ENCODE results near the gene EMX2.
"Not testable (repeated sequence)": the region's sequence is repeated elsewhere in the genome, so short reads cannot be mapped to it uniquely, and the experiment has no call there.

EMX2 gene

DNA sequence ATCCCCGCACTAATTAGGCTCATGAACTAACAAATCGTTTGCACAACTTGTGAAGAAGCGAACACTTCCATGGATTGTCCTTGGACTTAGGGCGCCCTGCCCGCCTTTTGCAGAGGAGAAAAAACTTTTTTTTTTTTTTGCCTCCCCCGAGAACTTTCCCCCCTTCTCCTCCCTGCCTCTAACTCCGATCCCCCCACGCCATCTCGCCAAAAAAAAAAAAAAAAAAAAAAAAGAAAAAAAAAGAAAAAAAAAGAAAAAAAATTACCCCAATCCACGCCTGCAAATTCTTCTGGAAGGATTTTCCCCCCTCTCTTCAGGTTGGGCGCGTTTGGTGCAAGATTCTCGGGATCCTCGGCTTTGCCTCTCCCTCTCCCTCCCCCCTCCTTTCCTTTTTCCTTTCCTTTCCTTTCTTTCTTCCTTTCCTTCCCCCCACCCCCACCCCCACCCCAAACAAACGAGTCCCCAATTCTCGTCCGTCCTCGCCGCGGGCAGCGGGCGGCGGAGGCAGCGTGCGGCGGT lies at the start of gene EMX2:
TSS of gene EMX2 (plus strand) at position 41 of the 519 bp plus-strand sequence. CDS start 522 bp downstream, outside the sequence.
- DNase-seq = no peak

DNA sequence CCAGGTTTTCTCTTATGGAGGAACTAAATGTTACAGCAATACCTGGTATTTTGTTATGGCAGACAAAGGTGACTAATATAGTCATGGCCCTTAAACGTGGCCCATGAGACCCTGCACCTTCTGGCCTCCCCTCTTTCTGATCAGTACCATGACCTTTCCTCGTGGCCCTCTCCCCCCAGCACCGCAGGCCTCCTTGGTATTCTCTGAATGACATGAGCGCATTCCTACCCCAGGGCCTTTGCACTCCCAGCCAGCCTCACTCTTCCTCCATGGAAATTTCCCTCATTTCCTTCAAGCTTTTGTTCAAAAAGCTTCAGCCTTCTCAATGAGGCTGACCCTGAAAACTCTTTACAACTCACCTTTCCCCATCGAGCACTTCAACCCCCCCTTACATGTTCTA lies 46.5 kb upstream of the EMX2 start:
- no peak for DNase-seq

DNA sequence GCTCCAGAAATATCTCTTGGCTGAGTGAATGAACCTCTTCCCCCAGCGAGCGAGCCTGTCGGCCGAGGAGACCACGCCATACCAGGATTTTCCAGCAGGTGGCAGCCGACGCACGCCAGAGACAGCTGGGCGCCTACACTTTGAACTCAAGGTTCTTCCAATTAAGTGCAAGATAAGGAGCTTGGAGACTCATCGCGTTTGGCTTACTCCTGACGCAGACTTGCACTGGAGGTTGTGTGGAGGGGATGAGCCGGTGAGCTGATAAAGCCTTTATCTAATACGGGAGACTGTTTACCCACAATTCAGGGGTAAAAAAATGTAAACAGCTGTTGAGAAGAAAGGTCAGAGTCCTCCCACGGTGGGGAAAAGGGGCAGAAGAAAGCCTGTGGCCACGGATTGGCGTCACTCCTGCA lies 45.9 kb upstream of the EMX2 start:
- DNase-seq = peak; percentile 60

DNA sequence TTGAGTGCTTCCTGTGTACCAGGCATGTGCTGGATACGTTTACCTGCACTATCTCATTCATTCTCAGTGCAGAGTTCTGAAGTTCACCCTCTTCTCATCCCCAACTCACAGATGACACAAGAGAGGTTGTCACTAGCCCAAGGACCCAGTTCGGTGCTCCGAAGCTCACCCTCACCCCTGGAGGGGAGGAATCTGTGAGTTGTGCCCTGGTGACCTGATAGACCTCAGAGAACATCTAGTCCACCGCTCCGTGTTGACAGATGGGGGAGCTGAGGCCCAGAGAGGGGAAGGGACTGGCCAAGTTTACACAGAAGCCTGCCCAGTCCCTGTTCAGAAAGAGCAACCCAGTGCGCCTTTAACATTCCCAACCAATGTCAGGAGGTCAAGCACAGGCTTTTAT lies 44.8 kb upstream of the EMX2 start:
- DNase-seq = no peak

DNA sequence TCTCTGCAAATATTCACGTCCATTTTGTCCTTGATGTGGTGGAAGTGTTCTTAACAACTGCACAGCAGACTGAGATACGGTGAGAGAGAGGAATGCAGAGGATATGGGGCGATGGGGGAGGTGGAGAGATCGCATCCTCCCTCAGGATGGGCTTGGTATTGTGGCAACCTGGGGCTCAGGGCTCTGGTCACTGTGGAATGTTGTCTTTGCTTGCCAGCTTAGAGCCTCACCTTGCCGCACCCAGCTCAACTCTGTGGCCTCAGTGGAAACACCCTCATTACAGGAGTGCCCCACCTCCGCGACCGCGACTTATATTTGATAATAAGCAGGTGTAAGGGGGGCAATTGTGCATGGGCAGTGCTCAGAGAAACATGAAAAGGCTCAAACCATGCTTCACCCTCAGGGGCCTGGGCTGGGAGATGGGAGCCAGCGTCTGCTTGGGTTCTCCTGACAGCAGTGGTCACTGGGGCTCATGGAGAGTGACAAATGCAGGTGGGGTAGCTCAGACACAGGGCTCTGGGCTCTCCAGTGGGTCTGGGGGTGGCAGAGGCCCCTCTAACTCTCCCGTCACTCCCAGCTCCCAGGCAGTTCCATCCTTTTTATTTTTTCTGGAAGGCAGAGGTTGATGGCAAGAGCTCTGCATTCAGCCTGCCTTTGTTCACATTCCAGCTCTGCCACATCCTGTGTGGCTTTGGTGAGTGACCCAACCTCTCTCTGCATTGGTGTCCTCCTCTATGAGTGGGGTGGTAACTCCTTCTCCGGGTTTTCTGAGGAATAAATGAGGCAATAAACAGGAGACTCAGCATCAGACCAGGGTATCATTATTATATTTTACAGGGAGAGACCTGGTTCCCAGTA lies 43.1 kb upstream of the EMX2 start:
- DNase-seq = no peak

DNA sequence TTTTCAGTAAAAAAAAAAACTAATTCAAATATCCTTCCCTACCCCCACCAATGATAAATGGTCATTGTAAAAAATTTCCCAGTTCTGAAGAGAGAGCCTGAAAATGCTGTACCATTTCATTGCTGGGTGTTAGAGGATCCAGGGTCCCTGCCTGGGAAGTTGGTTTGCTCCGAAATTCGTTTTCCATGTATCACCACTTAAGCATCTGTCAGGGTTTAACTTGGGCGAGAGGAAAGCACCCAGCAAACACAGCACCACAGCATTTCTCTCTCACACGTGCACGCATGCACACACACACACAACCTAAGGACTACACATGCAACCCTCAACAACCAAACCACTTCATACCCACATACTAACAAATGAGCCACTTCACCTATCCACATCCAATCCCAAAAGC lies 42.1 kb upstream of the EMX2 start:
- no peak for DNase-seq

DNA sequence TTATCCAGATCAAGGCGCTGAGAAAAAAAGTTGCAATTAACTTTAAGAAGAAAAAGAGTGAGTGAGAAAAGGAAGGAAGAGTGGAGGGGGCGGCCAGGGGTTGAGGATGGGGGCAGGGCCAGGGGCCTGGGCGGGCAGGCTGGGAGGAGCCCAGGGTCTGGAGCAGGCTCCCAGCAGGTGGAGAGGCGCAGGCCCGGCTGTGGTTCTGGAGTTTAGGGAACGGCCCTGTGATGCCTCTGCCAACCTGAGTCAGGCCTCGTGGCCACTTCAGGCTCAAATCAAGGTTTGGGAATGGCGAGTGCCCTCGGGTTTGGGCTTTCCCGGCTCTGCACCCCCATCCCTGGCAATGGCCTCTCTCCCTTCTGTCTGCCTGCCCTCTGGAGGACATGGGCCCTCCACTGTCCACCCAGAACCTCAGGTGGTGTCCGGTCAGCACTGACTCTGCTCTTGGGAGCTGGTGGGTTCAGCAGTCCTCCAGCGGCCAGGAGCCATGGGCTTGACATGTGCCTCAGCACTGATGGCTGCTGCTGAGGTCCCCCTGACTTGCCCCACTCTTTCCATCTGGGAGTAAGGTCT lies 41.0 kb upstream of the EMX2 start:
- DNase-seq = no peak

DNA sequence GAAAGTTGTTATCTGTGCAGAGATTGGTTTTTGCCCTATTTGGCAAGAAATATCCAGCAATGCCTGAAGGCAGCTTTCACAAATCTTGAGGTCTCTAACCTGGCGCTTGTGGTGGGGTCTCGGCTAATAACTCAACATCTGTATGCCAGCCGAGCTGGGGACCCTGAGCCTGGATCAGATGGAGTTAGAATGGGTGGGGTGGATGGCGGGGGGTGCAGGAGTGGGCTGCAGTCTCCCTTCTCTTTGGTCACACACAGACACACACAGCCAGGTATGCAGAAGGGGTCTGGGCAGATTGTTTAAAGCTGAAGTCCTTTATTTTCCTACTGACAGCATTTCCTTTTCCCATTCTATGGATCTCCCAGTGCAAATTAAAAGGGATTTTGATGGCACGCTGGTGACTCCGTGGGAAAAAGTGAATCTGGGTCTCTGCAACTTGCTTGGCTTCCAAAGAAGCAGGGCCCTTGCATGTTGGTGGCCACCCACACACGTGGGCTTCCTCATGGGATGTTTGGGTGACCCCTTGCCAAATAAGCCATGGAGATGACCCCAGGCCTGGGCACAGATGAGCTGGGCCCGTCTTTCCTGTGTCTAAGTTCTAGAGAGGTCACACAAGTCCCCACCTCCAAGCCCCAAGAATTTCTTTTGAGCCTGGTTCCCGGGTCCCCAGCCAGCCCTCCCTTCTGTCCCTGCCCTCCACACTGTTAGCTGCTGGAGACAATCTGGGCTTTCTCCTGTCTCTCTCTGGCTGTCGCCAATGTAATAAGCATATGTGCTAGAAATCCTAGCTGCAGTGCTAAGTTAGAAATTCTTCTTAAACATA lies 39.9 kb upstream of the EMX2 start:
- DNase-seq = no peak

DNA sequence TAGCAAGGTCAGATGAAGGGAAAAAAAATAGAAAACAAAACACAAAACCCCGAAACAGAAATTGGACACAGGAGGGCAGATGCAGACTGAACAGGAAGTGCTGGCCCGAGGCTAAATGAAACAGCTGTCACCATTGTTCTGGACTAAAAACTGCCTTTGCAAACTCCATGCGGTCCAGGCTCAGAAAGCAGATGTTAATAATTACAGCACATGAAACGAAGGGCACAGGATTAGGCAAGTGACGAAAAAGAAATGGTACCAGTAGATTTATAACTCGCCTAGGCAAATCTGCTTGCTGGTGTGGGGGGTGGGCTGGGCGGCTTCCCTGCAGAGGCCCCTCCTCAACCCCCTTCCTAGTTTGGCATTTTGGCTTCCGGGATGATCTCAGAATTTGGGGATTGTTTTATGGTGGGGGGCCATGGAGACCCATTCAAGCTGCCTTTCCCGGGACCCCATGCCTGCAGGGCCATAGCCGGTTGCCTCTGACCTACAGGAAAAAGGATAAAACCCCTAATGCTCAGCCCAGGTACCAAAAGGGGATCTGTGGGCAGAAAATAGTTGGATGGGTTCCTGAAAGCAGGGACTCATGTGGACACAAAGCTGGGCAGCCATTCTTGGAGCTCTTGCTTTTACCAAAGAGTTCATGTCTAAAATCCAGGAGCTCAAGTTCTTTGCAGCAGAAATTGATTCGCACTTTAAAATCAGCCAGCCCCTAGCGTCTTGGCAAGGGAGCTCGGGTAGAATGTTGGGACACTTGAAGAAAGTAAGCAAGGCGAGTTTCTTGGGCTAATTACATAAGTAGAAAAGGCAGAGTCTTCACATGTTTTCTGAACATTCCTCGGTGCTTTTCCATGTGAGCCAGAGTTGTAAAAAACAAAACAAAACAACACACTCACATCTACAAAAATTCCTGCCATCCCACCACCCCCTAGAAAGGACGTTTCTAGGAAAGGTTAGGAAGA lies 39.0 kb upstream of the EMX2 start:
- peak; percentile 33 for DNase-seq

DNA sequence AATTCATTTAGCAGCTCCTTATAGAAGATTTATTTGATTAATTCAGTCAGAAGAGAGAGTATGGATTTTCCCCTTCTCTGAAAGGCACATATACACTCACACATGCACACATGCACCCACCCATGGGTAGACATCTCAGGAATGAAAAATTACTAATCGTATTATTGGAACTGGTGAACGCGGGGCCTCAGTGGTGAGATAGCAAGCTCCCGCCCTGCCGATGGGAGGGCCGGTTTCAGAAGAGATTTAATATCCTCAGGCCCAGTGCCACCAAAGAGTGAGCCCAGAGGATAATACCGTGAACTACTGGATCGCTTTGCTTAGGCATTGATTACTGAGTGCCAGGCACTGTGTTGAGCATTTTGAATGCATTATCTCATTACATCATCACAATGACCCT lies 38.0 kb upstream of the EMX2 start:
- DNase-seq = no peak

DNA sequence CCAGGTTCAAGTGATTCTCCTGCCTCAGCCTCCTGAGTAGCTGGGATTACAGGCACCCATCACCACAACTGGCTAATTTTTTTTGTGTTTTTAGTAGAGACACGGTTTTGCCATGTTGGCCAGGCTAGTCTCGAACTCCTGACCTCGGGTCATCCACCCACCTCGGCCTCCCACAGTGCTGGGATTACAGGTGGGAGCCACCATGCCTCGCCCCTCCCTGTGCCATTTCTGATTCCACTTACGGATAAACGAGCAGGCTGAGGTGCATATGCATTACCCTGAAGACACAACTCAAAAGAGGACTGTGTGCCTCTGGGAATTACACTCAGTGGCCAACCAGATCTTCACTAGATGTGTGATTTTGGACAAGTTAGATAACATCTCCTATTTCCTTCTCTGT lies 35.5 kb upstream of the EMX2 start:
- DNase-seq = not testable (repeated sequence)

DNA sequence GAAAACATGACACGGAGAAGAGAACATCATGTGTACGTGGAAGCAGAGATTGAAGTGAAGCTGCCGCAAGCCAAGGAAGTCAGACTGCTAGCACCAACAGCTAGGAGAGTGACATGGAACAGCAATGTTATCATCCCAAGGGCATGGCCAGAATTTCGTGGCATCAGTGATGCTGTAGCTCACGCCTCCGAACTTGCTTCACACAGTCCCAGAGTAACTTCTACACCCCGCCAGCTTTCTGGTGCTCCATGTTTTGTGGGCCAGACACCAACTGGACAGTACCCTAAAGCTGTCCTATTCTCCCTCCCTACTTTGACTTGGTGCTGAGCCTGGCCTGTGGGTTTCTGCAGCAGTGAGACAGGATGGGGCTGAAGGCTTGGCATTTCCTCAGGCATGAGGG lies 33.0 kb upstream of the EMX2 start:
- no peak for DNase-seq

DNA sequence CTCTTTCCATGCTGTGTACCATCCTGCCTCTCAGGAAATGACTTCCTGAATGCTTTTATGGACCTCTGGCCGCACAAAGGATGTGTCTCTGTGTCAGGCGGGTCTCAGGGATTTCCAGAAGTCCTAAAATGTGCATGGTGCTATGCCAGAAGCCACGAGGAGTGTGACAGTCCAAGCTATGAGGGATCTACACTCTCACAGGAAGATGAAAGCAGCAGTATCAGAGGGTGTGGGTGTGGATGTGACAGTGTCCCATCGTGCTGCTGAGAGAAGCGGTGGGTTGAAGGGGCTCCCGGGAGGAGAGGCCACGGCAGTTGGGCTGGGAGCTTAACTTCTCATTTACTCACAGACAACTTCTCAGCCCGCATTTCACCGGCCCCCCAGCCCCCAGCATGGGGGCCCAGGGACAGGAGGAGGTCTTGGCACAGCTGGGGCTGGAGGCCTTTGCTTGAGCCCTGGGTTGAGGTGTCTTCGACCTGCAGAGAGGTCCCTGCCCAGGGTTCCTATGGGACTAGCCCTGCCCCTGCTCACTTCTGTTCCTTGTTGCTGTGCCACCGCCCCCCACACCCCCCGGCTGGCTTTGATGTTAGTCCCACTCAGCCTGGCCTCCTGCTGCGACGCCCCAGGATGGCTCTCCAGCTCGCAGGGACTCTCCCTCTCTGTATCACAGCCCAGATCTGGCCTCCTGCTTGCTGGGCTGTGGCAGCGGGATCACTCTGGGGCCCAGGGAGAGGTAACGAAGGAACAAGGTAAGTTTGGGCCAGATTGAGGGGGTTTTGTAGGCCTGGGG lies 30.8 kb upstream of the EMX2 start:
- no peak for DNase-seq

DNA sequence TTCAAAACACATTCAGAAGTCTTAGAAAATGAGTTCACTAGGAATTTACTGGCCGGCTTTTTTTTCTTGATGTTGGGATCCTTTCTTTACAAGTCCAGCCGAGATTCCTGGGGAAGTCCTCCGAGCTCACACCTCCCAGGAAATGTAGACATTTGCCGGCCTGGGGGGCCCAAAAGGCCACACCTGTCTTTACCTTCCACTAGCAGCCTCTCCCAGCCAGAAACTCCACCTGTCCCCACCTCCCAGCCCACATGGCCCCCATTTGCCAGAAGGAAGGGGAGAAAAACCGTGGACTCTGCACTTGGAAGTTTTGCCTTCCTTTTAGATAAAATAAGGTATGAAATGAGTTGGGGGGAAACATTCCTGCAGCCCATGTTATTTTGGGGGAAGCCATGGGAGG lies 27.6 kb upstream of the EMX2 start:
- DNase-seq = no peak

DNA sequence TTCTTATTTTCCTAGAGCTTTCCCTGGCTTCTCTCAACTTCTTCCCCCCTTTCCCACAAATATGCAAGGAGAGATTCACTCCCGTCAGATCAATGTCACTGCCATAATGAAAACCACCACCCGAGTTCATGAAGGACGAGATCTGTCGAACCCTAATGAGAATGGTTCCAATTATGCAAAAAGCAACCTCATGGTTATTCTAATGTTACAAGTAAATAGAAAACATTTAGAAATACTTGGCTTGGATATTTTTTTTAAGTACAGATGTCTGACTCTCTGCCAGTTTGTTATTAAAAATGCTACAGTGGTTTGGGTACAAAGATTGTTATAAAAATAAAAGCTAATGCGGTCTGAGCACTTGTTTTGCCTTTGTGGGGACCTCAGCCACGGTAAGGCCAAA lies 25.9 kb upstream of the EMX2 start:
- no peak for DNase-seq

DNA sequence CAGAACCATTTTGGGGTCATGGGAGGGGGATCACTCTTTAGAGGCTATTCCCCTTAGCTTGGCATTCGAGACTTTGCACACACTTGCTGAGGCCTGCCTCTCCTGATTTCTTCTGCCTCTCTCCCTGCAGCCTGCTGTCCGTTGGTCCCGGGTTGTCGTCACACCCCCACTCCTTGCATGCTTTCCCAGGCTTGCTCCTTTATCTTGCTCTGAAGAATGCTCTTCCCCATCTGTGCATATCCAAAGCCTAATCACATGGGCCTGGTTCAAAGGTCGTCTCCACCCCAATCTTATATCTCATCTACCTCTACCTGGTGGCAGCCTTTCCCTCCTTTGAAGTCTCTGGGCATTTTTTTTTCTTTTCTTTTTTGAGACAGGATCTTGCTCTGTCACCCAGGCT lies 24.3 kb upstream of the EMX2 start:
- DNase-seq = no peak

DNA sequence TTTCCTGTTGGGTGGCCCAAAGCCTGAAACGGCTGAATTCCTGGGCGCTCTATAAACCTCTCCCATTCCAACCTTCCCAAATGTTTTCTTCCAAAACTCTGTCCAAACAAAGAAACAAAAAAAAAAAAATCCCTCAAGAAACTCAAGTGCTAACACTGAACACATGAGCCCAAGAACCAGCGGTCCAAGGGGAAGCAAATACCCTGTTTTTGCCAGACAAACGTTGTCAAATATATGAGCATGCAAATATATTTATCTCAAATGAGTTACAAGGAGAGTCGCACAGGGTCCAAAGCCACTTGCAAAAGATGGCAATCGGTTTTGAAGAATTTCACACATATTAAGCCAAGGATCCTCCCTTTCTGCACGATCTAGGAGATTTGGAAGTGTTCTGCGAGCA lies 23.3 kb upstream of the EMX2 start:
- DNase-seq = no peak

DNA sequence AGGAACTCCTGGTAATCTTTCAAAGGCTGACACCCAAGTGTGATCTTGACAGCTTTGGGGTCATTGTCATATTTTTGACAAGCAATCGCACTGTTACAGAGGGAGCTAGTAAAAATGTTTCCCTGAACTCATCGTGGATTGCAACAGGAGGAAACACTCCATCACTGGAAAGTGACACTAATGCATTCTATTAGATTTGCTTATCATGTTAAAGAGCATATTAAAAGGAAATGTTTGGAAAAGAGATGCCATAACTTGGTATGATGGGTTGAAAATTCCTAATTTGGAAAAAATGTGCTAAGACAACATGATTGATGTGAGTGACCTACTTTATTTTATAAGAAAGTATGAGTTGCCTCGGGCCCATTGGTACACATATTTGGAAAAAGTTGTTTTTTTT lies 22.7 kb upstream of the EMX2 start:
- DNase-seq = no peak

DNA sequence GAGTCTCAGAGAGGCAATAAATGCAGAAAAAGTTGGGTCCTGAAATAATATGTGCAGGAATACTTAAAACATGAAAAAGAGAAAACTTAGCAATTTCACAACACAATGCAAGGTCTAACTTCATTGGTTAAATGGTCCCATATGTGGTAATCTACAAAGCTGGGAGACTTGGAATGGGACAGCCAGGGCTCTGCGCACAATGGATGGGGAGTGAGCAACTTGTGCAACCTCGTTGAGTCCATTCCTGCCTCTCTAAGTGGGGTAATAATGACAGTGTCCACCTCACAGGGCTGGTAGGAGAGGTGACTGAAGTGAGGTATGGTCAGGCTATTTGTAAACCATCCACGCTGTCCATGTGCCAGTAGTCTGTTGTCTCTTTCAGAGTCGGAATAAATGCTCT lies 11.8 kb upstream of the EMX2 start:
- DNase-seq = no peak

DNA sequence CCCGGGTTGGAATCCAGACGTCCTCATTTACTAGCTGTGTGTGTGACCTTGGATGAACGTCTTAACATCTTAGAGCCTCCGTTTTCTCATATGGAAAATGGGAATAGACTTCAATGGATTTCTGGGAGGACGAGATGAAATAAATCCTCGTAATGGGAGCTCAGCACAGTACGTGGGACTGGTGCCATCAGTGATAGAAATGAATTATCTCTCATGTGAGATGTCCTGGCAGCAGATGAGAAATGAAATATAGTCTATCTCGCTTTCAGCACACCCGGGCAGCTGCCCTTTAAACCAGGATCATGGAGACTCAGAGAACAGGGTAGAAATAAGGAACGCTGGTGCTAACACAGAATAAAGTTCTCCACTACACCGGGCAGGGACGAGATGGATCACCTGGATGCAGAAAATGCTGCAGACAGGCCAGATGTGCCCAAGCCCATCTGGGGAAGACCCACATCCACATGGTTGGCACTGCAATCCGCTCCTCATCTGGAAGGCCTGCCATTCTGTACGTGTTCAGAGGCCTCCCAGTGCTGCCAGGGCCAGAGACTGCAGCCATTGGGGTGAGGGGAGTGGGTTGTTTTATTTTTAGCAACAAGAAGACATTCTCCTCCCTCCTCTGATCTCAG lies 11.1 kb upstream of the EMX2 start:
- no peak for DNase-seq

DNA sequence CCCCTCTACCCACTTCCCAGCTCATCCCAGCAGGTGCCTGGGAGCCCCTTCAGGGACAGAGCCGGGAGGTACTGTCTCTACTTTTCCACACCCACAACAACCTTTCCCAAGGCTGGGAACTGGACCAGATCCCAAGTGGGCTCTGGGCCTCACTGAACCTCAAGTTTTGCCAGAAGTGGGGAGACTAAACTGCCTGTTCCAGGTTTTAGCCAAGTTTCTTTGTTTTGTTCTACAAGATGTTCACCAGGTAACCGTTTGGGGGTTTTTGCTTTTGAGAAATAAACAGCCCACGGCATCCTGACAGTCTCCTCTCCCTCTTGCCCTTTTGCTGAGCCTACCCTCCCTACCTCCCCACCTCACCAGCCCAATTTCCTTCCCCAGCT lies 10.6 kb upstream of the EMX2 start:
- DNase-seq = no peak

Data from NCI-H345 (cell line).